ENCODE measurements around the gene HOXB7. TPM values are rescaled to one million over a fixed set of nuclear protein-coding genes. Genes with fewer than 3 reads are reported as not detected.

The HOXB7 gene
- polyA plus RNA-seq, 1 donor: 1.8 TPM

DNA sequence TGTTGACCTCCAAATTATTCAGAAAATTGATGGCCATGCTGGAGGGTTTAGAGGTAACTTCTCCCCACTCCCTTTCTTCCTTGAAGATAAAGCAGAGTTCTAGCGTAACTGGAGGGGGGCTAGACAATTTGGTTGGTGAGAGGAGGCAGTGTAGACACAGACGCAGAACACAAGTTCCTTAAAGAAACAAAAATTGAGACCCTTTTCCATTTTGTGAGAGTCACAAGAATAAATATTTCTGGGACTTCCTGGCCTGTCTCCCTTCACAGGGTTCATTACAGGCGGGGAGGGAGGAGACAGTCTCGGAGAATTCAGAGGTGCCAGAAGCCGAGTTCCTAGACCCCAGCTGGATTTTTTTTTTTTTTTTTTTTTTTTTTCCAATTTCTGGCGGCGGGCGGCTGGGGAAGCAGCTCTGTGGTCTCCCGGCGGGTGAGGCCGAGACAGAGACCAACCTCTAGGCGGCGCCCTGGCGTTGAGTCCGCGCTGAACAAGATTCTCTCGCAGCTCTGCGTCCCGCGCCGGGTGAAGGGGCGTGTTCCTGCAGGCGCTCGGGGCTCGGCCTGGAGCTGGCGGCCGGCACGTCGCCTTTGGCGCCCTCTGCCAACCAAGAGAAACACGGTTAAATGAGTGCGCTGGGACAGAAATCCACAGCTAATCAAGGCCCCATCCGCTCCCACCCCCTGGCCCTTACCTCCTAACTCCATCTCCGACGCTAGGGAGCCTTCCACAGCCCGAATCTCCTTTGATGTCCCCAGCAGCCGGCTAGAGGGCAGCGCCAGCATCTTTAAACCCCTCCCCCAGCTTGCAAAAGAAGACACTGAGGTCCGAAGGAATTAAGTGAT lies 25.6 kb upstream of the HOXB7 start:
- no peak for DNase-seq (ENCODE audit: low read depth)

DNA sequence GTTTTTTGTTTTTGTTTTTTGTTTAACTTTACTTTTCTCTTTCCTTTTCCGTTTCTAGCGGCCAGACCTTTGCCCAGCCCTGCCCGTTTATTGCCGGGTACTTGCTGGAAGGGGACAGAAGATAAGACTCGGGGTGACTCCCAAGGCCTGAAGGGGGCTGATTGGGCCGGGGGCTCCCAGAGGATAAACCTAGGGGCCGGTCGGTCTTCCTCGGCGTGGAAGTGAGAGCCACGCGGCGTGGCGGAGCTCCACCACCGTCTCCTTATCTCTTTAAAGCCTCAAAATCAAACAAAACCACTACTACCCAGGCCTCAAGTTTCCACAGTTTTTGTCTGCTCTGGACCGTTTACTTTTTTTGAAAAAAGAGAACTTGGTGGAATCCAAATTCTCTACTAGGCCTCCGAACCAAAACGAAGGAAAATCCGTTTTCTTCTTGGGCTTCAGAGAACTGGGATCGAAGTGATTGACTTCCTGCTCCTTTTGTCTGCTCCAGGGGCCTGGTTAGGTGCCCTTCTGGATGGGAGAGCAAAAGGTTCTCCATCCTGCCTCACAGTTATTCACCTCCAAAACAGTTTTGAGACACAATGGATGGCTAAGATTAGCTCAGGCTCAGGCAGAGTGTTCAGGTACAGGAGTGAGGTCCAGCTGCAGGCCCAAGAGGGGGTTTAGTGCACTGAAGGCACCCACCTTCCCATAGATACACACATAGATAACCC lies 23.8 kb upstream of the HOXB7 start:
- DNase-seq (ENCODE audit: low read depth): no peak

DNA sequence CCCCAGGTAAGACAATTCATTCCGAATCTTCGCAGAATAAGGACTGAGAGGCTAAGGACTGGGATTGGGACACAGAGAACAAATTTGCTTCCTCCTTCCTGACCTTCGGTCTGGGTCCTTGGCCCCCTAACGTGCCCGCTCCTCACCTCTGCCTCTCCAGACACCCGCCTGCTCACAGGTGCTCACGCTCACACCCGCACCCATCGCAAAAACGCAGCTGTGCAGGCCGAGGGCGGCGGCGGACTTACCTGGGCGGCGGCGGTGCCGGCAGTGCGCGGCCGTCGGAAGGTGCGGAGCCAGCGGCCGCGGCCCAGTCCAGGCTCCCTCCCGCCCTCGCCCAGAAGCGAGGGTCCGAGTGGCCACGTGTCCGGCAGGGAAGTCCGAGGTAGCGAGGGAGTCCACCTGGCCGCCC lies 22.5 kb upstream of the HOXB7 start:
- DNase-seq (ENCODE audit: low read depth): no peak

DNA sequence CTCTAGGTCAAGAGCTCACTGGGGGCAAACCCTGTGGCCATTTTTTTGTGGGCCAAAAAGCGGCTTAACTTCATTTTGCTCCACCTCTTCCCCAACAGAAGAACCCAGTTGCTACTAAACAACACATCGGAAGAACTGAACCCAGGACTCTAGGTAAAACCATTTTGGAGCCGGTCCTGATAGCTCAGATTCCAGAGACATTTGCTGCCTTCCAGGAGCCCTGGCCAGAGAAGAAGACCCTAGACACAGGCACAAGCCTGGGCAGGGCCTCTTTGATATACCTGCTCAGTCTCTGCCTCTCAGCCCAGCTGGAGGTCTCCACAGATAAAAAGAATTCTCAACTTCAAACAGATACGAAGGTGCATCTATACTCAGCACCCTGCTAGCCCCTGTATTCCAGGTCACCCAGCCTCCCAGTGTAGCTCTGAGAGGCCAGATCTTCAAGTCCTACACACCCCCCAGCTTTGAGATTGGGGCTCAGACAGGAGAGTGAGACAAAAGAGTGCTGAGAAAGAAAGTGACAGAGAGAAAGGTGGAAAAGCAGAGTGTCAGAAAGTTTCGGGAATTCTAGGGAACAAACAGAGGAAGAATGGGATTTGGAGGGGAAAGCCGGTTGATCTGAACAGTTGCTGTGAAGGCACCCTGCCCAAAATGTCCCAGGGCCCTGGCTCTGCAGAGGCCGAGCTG lies 21.9 kb upstream of the HOXB7 start:
- DNase-seq (ENCODE audit: low read depth): no peak

DNA sequence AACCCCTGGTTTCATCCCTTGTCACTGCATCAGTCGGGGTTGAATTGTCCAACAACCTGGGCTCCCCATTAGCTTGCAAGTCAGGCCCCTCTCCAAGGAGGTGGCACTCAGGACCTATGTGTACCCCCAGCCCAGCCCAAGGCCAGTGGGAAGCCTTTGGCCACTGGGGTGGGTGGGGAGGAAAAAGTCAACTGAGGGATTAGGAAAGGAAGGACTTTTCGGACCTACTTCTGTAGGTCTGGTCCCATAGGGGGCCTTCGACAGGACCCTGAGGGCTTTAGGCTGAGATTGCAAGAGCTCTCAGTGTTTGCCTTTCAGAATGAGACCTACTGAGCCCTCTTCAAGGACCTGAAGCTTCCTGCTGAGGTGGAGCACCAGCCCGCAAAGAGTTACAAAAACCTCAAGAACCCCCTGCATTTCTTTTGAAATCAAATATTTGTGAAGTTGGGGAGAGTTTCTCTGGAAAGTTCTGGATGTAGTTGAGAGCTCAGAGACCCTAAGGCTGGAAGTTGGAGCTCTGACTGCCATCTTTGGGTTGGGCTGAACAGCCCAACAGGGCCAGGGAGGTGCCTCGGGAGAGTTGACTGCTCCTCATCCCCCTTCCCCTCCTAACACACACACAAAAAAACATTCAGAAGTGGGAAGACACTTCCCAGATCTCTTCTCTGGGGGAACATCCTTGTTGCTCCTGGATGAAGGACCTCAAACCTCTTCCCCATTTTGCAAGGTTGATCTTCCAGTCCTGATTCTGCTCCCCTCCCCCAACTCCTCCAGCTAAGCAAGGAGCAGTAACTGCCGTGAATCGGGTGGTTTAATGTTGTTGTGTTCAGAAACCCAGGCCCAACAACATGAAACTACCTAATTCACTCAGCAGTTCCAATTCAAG lies 21.1 kb upstream of the HOXB7 start:
- DNase-seq (ENCODE audit: low read depth): no peak

DNA sequence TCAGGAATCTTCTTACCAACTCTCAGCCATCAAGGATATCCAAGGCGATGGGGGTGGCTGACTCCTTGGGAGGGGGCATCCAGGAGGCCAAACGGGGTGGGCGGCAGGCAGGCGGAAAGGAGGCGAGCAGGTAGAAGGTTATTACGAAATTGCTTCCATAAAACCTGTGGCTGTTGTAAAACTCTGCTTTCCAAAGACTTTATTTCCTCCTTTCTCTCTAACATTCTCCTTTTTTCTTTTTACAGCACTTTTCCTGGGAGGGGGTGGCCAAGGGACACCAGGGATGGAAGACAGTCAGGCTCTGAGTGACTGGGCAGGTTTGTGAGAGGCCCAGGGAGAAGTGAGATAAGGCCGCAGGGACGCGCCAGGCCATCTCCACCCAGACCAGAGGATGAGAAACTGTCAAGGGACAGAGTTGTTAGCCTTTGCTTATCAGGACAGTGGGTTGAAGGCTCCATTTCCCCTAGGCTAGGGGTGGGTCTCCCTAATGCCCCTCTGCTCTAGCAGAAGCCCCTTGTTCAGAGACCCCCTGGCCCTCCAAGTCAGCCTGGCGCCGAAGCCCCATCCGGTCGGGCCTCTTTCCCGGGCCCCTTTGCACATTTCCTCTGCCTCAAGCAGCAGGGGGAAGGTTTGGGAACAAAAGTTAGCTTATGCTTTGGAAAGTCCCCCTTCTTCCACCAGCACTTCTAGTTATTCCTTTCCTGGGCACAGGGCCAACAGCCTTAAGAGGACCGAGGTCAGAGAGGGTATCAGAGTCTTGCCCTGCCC lies 20.3 kb upstream of the HOXB7 start:
- no peak for DNase-seq (ENCODE audit: low read depth)

DNA sequence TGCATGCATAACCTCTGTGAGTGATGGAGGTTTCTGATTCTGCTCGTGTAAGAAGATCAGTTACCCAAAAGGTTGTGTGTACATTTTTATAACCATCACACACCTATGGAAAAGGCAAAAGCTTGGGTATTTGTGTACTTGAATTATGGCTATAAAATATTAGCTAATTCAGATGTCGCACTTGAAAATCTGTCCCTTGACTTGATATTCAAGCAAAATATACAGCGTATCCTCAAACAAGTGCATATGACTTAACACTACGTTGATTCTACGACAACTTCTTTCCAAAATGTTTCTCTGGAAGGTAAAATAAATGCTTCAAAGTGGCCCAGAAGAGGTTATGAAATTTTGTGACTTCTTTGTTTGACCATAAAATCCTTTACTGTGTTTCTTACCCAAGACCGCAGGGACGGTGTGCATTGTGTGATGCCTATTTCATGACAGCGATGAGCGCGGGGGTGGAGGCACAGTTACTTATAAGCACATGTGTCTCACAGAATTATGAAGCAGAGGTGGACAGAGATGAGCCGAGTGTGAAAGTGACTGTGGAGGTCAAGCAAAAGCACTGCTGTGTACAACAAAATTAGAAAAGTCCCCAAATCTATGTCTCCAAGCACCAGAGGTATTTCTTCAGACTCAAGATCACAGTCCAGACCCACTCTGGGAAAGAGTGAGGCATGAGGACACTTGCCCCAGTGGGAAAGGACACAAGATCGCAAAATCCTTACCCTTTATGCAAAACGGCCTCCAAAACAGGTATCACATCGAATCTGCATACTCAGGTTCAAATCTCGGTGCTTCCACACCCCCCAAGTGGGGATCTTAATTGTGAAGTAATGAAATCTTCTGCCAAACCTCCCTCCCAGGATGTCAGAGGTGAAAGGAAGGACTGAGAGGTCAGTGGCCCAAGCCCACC lies 19.4 kb upstream of the HOXB7 start:
- no peak for DNase-seq (ENCODE audit: low read depth)

DNA sequence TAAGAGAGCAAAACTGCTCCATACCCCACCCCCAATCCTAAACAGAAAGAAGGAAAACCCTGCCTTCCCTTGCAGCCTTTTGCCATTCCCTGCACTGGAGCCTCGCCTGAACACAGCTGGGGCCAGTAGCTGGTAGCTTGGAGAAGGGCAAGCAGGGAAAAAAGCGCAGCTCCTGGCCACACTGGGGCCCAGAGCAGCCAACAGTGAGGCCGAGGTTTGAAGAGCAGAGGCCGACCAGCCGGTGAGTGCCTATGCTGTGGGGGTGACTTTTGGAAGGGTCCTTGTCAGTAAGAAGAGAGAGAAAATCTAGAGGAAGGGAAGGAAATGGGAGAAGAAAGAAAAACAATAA lies 18.6 kb upstream of the HOXB7 start:
- no peak for DNase-seq (ENCODE audit: low read depth)

DNA sequence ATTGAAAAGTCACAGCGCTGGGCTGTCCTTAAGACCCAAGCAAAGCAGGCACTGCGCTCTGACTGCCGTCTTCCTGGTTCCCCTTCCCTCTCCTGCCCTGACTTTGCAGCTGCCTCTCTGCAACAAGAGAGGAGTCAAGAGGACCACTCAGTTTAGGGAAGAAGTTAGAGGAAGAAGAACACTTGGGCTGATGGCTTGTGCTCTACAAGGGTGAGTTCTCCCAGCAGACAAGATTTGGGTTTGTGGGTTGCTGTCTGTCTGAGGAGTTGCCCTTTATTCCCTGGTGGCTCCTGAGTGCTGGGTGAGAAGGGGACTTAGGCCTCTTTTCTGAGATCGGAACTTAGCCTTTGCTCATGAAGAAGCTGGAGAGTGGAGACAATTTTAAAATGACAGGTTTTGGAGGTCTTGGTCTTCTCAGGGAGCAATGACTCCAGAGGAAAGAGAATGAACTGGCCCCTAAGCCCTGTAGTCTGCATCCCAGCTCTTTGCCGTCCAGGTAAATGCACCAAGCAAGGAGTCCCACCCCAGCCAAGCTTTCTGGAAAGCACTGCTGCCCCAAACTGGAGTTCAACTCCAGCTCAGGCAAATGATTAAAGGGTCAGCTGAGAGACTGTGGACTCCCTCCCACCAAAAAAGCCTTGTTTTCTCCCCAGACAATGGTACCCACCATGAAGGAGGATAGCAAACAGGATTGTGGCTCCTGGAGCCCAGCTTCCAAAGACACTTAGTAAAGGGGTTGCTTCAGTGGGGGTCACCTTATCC lies 18.0 kb upstream of the HOXB7 start:
- no peak for DNase-seq (ENCODE audit: low read depth)

DNA sequence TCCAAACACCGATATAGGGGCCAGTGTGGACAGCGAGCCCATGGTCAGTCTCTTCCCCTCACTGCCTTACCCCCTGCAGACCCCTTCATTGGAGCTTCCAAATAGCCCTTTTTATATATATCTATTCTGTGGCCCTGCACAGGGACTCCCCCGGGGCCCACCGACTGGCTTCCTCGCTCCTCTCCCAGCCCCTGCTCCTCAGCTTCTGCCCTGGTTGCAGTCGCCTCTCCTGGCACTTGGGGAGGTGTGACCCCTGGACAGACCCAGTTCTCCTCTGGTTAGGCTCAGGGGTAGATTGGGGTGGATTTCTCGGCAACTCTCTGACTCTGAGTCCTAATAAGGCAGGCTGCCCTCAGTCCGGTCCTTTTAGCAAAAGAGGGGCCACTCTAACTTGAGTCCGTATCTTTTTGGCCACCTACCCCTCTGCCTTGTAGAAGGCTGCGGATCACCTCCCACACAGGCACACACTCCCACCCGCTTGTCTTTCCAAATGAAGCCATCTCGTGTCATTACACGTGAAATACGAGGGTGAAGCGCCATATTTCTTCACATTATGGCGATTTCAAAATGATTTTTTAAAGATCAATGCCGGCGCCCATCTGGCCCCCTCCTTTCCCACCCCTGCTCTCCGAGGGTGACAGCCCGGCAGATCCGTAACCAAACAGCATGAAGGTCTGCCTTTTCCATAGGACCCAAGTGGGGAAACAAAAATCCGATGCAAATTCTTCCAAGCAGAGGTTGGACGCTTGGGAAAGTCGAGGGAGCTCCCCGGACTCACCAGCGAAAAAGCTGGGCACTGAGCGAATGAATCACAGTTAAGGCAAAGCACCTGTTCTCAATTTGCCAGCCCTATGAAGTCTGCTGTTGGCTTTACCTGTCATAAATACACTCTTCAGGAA lies 17.1 kb upstream of the HOXB7 start:
- DNase-seq (ENCODE audit: low read depth): no peak

DNA sequence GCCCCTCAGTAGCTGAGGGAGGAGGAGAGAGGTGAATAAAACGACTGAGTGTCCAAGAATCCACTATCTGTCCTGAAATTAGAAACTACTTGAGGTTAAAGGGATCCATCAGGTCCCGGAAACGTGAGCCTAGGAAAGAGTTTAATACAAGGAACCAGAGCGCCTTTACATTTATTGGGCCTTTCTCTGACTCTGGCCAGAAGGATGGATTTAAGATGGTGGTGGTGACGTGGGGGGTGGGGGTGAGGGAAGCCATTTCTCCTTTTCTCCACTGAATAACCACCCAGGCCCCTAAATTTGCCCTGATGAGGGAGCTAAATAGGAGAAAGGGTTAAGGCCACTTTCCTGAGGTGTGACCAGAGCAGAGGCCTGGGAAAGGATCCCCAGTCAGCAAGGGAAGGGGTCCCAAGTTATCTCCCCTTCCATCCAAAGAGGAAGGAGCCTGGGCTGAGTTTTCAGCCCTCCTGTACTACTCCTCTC lies 16.3 kb upstream of the HOXB7 start:
- no peak for DNase-seq (ENCODE audit: low read depth)

DNA sequence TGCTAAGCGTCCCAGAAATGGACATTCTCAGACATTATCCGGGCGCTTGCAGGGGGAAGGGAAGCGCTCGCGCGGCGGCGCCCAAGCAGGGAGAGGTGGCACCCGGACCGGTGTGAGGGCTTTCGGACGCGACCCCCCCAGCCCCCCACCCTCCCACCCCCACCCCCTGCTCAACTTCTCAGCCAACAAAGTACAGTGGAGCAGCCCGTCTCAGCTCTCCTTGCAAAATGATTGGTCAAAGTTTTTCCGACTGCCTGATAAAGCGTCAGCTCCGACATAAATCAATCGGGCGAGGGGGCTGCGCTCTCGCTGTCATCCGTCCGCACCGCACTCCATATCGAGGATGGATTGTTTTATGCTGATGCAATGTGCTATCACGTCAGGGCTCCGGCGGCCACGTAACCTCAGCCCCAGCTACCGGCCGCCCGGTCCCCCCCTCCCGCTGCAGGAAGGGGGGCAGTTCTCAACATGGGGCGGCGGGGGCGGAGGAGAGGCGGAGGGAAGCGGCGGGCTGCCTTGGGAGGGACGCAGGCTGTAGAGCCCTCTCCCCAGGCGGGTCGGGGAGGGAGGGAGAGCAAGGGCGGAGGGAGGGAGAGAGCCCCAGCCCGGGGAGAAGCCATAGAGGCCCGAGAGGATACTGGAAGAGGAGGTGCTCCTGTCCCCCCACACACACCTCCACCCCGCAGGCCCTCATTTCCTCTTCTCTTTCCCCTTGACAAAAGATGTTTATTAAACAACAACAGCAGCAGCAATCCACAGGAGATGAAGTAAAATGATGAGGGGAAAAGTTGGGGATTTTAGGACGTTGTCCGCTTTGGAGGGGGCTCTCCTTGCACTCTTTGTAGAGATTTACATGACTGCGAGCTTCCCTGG lies 15.7 kb upstream of the HOXB7 start, which contains the start of gene HOXB9:
TSS of gene HOXB9 (minus strand) at position 114 of the 873 bp plus-strand sequence. CDS start at position 25, 89 bp downstream.
- no peak for DNase-seq (ENCODE audit: low read depth)

DNA sequence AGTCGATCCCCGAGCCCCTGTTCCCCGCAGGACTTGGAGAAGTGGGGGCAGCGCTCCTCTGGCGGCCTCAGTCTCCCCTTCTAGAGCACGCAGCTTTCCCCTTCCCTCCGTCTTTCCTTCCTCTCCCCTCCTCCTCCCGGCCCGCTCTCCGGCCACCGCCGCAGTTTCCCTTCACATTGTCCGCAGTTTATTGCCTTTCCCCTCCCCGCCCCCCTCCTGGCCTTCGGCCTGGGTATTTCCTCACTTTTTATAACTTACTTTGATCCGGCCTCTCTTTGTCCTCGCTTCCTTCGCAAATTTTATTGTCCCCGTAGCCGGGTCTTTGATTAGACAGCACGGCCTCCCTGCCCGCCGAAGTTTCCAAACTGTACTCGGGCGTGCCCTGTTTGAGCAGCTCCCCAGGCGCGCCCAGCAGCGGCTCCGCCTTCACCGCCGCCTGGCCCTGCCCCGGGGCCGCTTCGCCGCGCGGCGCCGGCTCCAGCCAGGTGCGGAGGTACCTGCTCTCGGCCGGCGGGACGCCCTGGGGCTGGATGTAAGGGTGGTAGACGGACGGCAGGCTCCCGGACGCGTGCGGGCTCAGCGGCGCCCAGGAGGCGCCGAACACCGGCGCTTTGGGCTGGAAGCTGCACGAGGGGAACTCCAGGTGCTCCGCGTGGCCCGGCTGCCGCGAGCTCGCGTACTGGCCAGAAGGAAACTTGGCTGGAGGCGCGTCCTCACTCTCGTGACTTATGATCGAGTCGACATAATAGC lies 14.9 kb upstream of the HOXB7 start:
- no peak for DNase-seq (ENCODE audit: low read depth)

DNA sequence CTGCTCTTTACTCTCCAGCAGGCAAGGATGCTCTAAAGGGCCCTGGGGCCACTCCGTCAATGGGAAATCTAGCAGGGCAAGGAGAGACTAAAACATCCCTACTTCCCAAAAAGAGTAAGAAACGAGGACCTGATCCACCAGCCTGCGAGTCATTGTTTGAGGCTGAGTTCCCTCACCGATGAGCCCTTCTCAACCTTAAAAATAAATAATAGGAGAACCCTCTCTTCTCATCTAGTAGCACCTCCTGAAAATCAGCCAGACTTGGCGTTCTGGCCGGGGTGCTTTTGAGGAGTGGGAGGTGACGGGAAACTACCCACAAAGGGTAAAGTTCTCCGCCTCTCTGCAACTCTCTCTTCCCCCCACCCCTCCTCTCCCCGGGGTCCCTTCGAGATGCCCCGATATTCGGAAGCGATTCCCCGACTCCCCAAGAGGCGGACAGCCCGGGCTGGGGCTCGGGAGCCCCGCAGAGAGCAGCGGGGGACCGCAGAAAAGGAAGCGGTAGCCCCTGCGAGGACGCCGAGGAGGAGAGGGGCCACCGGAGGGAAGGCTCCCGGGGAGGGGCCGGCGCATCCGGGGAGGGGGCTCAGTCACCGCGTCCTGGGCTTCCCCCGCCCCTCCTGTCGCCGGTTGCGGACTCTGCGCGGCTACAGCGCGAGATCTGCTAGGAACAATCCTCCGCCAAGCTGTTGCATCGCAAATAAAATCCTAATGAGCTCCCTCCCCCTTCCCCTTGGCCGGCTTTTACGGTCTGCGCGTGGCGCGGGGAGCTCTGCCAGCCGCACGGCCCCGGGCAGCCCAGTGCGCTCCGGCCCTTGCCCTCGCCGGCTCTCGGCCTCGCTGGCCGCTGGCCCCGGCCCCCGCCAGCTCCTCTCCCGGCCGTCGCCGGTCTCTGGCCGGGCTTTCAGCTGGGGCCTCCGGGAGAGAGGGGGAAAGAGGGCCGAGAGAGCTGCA lies 14.0 kb upstream of the HOXB7 start:
- no peak for DNase-seq (ENCODE audit: low read depth)

DNA sequence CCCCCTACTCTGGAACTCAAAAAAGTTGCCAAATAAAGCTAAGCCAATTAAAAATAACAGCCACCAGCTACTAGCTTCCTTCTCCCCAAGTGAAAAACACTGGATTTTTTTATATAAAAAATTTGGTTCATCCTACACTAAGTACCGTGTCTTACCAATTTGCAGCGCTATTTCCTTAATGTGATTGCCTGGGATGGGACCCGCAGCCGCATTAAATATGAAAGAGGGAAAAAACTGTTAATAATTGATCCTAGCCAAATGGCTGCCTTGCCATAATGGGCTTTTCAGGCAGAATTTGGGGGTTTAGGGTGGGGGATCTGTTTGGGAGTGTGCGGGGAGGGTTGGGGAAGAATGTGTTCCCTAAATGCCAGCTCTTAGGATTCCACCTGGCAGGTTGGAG lies 13.3 kb upstream of the HOXB7 start:
- no peak for DNase-seq (ENCODE audit: low read depth)

All from forelimb muscle (tissue), 1 donor.